GM12891 (cell line): ENCODE data around the gene ABHD1.

ENCODE experiments used
- POLR2A ChIP-seq: IDR thresholded peaks from 2 replicates; pipeline ENCODE4 v1.6.1; 2011; ENCODE audit warnings: low read depth, low read length, control low read depth
- POLR2AphosphoS5 ChIP-seq: IDR thresholded peaks from 2 replicates; pipeline ENCODE4 v1.6.1; 2011; ENCODE audit warnings: low read depth, low read length, control low read depth
- POU2F2 ChIP-seq: IDR thresholded peaks from 2 replicates; pipeline ENCODE4 v1.6.1; 2011; ENCODE audit warnings: low read depth, mild to moderate bottlenecking, control low read depth, low read length, moderate library complexity
- SPI1 ChIP-seq: IDR thresholded peaks from 2 replicates; pipeline ENCODE4 v1.6.1; 2011; ENCODE audit warnings: low read depth, low read length, control low read depth
- TAF1 ChIP-seq: IDR thresholded peaks from 2 replicates; pipeline ENCODE4 v1.6.1; 2011; ENCODE audit warnings: low read depth, low read length, control low read depth

- TF ChIP-seq POLR2A, result no peak
- TF ChIP-seq POLR2AphosphoS5, result no peak
- TF ChIP-seq TAF1, result no peak
- no peak for TF ChIP-seq SPI1
- TF ChIP-seq POU2F2, result no peak
These were observed 47.8 kb downstream of the ABHD1 start for GRCh38 chr2:27171351-27171848.
